Measurements from ENCODE around the gene USP47.

Gene USP47, protein sequence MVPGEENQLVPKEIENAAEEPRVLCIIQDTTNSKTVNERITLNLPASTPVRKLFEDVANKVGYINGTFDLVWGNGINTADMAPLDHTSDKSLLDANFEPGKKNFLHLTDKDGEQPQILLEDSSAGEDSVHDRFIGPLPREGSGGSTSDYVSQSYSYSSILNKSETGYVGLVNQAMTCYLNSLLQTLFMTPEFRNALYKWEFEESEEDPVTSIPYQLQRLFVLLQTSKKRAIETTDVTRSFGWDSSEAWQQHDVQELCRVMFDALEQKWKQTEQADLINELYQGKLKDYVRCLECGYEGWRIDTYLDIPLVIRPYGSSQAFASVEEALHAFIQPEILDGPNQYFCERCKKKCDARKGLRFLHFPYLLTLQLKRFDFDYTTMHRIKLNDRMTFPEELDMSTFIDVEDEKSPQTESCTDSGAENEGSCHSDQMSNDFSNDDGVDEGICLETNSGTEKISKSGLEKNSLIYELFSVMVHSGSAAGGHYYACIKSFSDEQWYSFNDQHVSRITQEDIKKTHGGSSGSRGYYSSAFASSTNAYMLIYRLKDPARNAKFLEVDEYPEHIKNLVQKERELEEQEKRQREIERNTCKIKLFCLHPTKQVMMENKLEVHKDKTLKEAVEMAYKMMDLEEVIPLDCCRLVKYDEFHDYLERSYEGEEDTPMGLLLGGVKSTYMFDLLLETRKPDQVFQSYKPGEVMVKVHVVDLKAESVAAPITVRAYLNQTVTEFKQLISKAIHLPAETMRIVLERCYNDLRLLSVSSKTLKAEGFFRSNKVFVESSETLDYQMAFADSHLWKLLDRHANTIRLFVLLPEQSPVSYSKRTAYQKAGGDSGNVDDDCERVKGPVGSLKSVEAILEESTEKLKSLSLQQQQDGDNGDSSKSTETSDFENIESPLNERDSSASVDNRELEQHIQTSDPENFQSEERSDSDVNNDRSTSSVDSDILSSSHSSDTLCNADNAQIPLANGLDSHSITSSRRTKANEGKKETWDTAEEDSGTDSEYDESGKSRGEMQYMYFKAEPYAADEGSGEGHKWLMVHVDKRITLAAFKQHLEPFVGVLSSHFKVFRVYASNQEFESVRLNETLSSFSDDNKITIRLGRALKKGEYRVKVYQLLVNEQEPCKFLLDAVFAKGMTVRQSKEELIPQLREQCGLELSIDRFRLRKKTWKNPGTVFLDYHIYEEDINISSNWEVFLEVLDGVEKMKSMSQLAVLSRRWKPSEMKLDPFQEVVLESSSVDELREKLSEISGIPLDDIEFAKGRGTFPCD (N-terminal part only)

DNA sequence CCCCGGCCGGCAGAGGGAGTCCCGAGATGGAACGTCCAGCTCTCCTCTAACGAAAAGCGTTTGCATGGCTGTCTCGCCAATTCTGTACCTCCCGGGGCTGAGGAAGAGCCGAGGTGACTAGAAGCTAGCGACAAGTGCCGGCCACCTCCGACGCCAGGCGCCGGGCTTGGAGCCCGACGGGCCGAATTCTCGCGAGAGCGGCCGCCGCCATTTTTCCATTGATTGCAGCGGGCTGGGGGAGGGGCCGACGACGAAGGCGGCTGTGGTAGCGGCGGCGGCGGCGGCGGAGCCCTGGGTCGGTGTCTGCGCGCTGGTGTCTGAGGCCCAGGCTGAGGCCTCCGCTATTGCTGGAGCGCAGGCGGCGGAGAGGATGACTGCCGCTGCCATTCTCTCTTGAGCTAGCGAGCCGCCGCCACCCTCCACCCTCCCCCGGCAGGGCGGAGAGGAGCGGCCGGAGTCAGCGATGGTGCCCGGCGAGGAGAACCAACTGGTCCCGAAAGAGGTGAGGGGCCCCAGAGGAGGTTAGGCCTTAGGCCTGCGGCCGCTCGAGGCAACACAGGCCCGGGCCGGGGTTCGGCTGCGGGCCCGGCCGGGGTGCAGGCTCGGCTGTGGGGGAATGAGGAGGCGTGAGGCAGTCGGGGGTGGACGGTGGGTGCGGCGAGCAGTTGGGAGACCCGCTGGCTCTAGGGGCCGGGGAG is at the start of gene USP47:
Gene USP47 (plus strand): TSS at position 250 of the 698 bp plus-strand sequence. CDS start 214 bp downstream, at position 464.
- peak in 50 of 51 donors; percentile 49 to 98 (median 82) for DNase-seq

DNA sequence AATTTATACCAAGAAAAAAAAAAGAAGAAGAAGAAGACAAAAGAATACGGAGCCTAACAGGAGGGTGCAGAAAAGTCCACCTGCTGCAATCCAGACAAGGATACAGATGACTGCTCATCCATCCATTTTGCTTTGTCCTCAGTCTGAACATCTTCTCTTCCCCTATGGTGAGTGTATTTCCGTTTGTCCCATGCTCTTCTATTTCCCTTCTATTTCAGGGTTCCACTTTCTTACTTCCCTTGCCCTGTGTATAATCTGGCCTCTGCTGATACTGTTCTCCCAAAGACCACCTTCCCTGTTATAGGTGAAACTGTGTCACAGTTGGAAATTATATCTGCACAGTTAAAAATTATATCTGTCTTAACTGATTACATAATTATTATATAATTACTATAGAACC is 48.7 kb upstream of the USP47 start:
- DNase-seq, result no peak

DNA sequence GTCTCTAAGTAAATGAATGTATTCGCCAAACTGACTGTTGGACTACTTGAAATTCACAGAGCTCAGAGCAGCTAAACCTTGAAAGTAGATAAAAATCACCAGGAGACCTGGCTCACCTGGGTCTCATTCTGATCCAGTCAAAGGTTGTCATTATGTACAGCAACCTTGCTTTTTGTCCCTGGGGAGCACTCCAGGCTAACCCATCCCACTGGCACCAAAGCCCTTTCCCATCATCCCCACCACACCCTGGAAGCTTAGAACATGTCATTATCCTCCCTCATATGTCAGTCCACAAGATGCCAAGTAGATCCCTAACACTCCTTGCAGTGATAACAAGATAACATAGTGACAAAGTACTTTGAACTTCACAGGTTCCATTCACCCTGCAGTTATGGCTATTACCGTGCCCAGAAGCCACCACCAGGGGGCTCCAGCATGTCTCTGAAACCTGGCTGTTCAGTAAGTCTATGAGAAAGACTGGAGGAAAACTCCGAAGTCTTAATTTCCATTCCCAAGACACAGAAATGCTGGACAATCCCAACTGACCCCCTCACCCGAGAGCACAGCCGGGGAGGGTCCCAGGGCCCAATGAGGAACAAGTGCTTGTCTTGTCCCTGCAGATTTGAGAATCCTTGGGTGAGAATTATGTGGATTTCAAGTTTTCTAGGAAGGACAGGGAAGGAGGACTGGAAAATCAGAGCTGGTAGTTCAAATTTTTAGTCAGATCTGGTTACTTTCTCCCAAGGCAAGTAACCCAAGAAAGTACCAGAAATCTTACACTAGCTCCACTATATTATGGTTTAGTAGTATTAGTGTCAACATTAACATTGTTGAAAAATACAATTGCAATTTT is 43.0 kb upstream of the USP47 start:
- DNase-seq, result peak in 48 of 51 donors; percentile 5 to 93 (median 54)

DNA sequence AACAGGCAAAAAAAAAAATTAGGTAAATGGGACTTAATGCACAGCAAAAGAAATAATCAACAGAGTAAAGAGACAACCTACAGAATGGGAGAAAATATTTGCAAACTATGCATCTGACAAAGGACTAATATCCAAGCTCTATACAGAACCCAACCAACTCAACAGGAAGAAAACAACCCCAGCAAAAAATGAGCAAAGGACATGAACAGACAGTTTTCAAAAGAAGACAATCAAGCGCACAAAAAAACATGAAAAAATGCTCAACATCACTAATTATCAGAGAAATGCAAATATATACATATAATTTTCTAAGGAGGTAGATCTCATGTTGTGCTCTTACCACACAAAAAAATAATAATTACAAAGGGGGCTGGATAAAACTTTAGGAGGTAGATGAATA is 36.5 kb upstream of the USP47 start:
- DNase-seq, result no peak

DNA sequence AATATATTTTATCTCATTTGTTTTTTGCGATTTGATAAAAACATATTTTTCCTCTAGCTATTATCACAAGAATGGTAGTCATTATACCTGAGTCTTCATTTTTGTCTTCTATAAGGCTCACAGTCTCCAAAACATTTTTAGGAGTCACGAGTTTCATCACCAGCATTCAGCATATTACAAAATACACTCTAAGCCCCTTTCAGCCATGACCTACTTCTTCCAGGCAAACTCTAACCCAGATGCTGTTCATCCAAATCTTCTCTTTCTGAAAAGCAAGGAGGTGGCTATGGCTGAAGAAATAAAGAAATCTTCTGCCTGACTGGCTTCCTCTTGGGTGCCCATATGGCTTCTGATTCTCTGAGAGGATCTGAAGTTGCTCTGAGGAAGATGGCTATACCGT is 35.7 kb upstream of the USP47 start:
- DNase-seq, result no peak

DNA sequence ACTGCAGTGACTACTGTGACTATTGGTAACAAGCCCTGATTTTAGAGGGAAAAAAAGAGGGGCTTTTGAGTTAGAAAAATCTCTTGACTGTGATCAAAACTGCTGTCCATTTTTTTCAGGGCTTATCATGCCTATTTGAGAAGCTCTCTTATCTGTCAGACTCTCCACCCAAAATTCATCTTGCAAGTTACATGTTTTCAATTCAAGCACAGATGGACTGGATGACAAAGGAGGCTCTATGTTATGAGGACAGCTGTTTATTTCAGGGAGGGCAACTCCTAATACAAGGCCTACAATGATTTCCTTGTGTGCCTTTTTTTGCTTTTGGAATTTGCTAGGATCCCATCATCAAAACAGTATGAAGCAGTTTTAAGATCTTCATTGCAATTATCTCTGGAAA is 35.2 kb upstream of the USP47 start:
- peak in 4 of 51 donors; percentile 13 to 87 (median 70) for DNase-seq

DNA sequence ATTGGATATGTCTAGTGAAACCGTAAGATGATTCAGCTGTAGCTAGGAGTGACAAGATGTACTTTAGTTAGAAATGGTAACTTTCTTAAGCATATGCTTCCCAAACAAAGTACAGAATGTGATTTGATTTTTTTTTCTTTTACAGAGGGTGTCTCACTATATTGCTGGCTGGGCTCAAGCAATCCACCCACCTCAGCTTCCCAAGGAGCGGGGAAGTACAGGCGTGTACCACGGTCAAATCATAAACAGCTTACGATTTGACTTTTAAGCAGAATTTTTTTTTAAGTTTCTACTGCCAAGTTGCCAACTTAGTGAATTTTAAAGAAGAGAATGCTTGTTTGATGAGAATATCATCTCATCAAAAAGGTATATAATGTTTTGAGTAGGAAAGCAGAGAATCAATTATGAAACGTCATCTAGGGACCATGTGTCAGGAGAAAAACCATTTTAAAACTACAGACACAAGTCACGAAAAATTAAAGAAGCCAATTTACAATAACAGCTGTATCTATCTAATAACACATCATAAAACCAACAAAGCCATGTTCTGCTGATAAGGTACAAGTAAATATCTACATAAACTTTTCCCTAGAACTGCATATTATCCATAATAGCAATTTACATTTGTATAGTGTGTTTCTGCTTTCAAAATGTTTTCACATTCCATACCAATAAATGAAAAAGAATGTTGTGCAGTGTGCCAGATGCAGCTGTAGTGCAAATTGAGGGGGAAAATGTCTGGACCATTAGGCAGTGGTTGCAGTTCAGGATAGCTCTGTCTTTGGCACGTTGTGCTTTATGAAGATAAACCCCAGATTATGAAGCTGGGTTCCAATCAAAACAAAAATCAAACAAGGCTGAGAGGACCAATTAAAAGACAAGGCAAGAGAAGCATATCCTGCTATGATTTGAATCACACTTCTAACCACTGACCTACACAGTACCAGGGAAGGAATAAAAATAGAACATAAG is 33.7 kb upstream of the USP47 start:
- DNase-seq, result no peak

DNA sequence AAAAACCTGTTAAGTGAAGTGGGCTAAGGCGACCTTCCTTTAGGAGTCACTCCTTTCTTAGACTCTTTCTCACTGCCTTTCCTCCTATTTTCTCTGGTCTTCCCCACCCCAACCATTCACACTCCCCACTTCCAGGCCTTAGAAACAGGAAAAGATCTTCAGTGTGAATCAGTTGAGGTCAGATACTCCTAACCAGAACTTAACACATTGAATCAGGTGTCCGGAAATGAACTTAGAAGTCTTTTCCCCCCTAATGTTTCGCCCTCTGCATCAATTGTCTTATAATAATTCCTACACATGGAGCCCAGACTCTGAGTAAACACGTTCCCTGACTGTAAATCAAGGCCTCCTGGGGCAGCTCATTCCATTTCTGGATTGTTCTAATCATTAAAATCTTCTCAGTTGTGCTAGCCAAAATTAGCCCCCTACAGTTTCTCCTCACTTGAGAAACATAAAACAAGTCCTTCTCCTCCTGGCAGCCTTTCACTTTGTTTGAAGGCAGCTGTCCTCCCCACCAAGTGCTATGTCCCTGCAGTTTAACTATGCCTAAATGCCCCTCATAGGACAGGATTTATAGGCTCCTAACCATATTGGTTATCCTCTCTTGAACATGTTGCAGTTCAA is 32.7 kb upstream of the USP47 start:
- no peak for DNase-seq

DNA sequence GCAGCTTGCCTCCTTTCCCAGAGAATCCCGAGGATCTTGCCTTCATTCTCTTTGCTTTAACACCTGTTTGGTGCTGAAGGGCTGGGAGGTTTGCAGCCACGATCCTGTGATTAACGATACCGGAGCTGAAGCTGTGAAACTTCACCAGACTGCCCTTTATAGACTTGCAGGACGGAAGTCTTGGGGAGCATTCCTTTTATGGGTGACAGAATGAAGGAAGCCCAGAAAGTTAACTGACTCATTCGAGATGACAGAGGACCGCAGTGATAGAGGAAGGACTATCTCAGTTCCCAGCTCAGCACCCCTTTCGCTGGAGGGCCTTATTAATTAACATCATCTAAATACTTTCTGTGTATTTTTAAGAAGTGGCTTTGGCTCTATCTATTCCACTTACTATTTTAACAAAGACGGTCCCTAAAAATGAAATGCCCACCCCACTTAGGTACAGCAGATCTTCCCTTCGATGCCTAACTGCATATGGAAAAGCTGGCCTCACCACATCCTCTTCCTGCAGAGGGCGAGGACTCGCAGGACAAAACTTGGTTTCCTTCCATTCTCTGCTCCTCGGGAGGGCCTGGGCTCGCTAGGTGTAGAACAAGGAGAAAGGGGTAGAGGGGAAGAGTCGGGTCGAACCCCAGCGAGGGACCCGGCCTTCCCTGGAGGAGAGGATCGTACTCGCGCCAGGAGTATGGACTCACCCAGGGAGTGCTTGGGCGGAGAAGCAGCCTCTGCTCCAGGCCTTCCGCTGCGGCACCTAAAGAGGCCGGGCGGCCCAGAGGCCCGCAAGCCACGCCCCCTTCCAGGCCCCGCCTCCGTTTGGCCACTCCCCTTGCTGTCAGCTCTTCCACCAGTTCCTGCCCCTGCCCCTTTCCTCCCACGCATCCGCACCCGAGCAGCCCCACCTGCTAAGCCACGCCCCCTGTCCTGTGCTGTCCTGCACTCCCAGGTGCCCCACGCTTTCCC is 30.7 kb upstream of the USP47 start:
- DNase-seq, result no peak

DNA sequence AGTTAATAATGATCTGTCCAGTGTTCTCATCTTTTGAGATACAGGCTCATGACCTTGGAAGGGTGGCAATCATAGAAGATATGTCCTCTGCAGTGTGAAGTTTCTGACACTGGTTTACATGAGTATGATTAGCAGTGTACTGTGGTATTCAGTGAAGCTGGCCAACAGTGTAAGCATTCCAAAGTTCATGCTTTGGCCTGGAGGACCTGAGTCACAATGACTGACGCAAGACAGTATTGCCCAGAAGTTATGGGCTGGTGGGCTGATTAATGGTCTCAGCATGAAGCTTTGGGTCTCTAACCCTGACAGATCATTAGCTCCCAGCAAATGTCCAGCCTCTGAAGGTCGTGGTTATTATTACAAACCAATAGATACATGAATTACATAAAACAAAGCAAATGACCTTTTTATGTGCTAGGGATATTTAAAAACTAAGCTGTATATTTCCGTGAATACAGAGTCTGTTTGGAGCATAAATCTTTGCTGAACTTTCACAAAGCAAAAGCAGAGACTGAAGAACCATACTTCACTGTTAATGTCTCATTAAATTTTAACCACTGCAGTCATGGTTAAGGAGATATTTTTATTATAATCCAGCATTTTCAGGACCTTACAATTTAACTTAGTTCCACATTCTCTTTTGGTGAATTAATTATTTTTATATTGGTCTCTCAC is 28.3 kb upstream of the USP47 start:
- no peak for DNase-seq

DNA sequence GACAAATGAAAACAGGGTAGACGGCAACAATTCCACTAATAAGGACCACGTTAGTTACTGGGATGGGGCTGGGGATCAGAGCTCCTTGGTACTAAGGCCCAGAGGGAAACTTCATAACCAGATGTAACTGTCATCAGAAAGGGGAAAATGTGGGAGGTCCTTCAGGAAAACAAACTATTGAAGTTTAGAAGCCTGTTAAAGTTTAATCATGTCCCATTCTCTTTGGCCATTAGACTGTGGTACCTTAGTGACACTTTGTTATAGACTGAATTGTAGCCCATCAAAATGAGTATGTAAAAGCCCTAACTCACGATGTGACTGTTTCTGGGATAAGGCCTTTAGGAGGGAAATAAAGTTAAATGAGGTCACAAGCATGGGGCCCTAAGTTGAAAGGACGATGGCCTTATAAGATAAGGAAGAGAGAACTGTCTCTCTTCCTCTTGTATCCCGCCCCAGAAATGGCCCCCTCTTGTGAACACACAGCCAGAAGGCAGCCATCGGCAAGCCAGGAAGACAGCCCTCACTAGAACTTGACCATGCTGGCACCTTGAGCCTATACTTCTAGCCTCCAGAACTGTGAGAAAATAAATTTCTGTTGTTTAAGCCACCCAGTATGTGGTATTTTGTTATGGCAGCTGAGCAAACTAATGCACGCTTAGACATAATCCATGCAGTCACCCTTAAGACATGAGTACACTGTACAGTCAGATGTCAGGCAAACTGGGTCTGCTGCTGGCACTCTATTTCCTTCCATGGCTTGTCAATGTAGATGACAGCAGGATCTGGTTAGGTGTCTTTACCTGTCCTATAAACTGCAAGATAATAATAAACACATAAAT is 26.9 kb upstream of the USP47 start:
- no peak for DNase-seq

DNA sequence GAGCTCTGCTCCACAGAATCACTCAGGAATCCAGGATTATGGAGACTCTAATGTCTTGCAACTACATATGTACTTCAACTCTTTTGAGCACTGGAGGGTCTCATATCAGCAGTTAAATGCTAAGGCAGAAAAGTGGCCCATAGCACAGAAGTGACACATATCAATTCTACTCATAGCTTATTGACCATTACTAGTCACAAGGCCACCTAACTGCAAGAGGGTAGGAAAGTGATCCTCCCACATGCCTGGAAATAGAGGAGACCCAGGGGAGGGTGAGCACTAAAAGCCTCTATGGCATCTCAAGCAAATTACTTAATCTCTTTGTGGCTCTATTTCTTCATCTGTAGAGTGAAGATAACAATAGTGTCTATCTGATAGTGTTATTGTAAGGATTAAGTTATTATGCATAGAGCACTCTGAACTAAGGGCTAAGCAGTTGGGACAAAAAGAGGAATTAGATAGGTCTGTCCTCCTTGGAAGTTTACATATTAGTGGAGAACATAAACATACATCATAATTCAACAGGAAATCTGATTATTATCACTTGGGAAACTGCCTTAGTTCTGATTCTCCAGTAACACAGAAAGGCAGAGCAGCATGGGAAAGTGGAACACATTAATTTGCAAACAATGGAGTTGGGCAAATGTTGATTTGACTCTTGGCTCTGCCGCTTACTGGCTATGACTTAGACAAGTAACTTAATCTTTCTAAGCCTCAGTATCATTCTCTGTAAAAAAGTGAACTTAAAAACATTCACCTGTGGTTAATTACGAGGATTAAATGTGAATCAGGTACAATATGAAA is 25.1 kb upstream of the USP47 start:
- no peak for DNase-seq

DNA sequence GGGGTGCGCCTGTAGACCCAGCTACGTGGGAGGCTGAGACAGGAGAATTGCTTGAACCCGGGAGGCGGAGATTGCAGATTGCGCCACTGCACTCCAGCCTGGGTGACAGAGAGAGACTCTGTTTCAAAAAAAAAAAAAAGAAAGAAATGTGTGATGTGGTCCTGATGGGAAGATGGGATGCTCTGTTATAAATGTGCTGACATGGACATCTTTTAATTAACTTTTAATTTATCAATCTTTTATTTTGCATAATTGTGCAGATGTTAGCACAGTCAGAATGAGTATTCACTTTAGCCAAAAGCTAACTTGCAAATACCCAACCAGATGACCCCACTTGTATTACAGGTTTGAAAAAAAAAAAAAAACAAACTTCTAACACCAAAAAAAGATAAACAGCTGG is 23.8 kb upstream of the USP47 start:
- no peak for DNase-seq

DNA sequence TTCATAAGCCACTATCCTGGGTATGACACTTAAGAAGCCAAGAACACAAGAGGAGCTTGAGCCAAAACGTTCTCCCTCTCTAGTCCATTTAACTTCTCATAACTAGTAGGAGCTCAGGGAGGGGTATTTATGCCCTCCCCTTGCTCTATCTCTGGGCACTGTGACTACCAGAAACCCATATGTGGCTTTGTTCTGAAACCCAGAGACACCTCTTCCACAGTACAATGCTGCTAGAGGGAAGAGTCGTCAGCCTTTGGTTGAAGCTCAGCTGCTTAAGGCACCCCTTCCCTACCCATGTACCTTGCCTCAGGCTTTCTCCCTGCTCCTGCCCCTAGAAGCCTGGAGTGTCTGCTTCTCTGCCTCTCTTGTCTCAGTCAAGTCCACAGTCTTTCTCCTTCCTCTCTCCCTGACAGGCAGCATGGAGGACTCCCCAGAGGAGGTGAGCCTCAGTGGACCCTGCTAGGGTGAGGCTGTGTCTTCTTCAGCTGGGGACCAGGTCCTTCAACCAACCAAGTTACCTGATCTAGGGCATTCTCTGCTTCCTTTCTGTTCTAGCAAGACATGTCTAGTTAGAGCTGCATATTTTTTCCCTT is 23.1 kb upstream of the USP47 start:
- no peak for DNase-seq

All from hypothalamus (tissue), 51 donors.